Endometrium (tissue), 2 donors: Measurements from ENCODE around the gene VN1R5.

ENCODE experiments used
- FAIRE-seq: peaks from 2 replicates; lab custom pipeline; 2012; peaks lifted over from hg19 to GRCh38; lab: Jason Lieb, UNC
- donor health status: control.
- donor health status: control.

Gene VN1R5

GRCh38 chr1:247301176-247301540, 45.3 kb downstream of the VN1R5 start:
- no peak for FAIRE-seq

GRCh38 chr1:247303216-247303615, 47.3 kb downstream of the VN1R5 start:
- no peak for FAIRE-seq

- no peak for FAIRE-seq
Observed at GRCh38 chr1:247304031-247304430, 48.2 kb downstream of the VN1R5 start.
